Smooth muscle cell (in vitro differentiated cells): ENCODE measurements around the gene ADCY9. TPM values are rescaled to one million over a fixed set of nuclear protein-coding genes. Genes with fewer than 3 reads are reported as not detected.

Source experiments
- DNase-seq: peaks from one replicate; lab custom pipeline; 2025; ENCODE audit not compliant: unreplicated experiment; lab: John Stamatoyannopoulos, UW
- H2AFZ ChIP-seq: fragments of 200-600 bp; sonication (generic); 2 replicates; pipeline ENCODE4 v1.6.0; 2016; ENCODE audit warnings: antibody characterized with exemption, low read depth, mild to moderate bottlenecking
- H3F3A ChIP-seq: fragments of 200-600 bp; sonication (generic); 2 replicates; pipeline ENCODE4 v1.6.0; 2017; ENCODE audit warnings: antibody characterized with exemption, low read depth
- H3K27ac ChIP-seq: fragments of 200-600 bp; sonication (generic); 2 replicates; pipeline ENCODE4 v1.5.1; 2016; ENCODE audit warnings: low read depth, mild to moderate bottlenecking
- H3K27me3 ChIP-seq: fragments of 200-600 bp; sonication (generic); 2 replicates; pipeline ENCODE4 v1.6.1; 2016; ENCODE audit warnings: low read depth, mild to moderate bottlenecking
- H3K36me3 ChIP-seq: fragments of 200-600 bp; sonication (generic); 2 replicates; pipeline ENCODE4 v1.5.1; 2016; ENCODE audit warnings: low read depth
- H3K4me1 ChIP-seq: fragments of 200-600 bp; sonication (generic); 2 replicates; pipeline ENCODE4 v1.5.1; 2016; ENCODE audit warnings: low read depth
- H3K4me2 ChIP-seq: fragments of 200-600 bp; sonication (generic); 2 replicates; pipeline ENCODE4 v1.6.0; 2016; ENCODE audit warnings: mild to moderate bottlenecking
- H3K4me3 ChIP-seq: fragments of 200-600 bp; sonication (generic); 2 replicates; pipeline ENCODE4 v1.5.1; 2016; ENCODE audit warnings: mild to moderate bottlenecking
- H3K79me2 ChIP-seq: fragments of 200-600 bp; sonication (generic); 2 replicates; pipeline ENCODE4 v1.6.0; 2016; ENCODE audit warnings: low read depth, mild to moderate bottlenecking
- H3K9ac ChIP-seq: fragments of 200-600 bp; sonication (generic); 2 replicates; pipeline ENCODE4 v1.6.0; 2016; ENCODE audit warnings: low read depth
- H3K9me3 ChIP-seq: fragments of 200-600 bp; sonication (generic); replicated peaks from 2 replicates; pipeline ENCODE4 v1.5.1; 2016; ENCODE audit warnings: low read depth
- H4K20me1 ChIP-seq: fragments of 200-600 bp; sonication (generic); 2 replicates; pipeline ENCODE4 v1.6.0; 2016; ENCODE audit warnings: low read depth
- WGBS: methylation state at CpG from one replicate; pipeline ENCODE4 v1.1.7; 2016; ENCODE audit warnings: low lambda C conversion rate; 5-methylcytosine and 5-hydroxymethylcytosine counted together
- polyA plus RNA-seq: library from polyadenylated mRNA; unstranded; fragments of >200 nt; fragmentation: Nextera tagmentation; extraction: Ambion mirVana; gene quantifications from 2 replicates; pipeline ENCODE4 v1.2.1, GENCODE V29; 2016
- total RNA-seq: library from RNA; depleted of rRNA; stranded (reverse); fragments of >200 nt; gene quantifications from 2 replicates; pipeline ENCODE4 v1.2.3, GENCODE V29; 2014
- TF ChIP-seq, protein P1 (sequence below): fragments of 200-600 bp; sonication (generic); IDR thresholded peaks from 2 replicates; pipeline ENCODE4 v1.5.1; 2017; ENCODE audit warnings: borderline replicate concordance, mild to moderate bottlenecking, antibody characterized with exemption; ENCODE audit not compliant: insufficient read depth, poor library complexity, severe bottlenecking

Gene ADCY9
- total and polyA plus RNA-seq, 2 experiments from 2014 or later = 7.2 to 8.9 TPM

GRCh38 chr16:3999479-4000325 is 116.5 kb downstream of the ADCY9 start:
- Histone ChIP-seq H3K9ac (peak overlapping the region; percentile 13), H3K79me2 (no peaks in the 10 kb centered on the region), H3K27ac (peak overlapping the region; percentile 59), H3K4me1 (peaks cover 13% of the 10 kb centered on the region), H2AFZ (no peak overlapping the region), H3K9me3 (no peaks in the 10 kb centered on the region), H4K20me1 (no peaks in the 10 kb centered on the region), H3K4me2 (peak overlapping the region; percentile 46), H3F3A (no peaks in the 10 kb centered on the region), H3K4me3 (no peak overlapping the region), H3K36me3 (no peaks in the 10 kb centered on the region), H3K27me3 (no peaks in the 10 kb centered on the region)
- TF ChIP-seq, protein P1, sequence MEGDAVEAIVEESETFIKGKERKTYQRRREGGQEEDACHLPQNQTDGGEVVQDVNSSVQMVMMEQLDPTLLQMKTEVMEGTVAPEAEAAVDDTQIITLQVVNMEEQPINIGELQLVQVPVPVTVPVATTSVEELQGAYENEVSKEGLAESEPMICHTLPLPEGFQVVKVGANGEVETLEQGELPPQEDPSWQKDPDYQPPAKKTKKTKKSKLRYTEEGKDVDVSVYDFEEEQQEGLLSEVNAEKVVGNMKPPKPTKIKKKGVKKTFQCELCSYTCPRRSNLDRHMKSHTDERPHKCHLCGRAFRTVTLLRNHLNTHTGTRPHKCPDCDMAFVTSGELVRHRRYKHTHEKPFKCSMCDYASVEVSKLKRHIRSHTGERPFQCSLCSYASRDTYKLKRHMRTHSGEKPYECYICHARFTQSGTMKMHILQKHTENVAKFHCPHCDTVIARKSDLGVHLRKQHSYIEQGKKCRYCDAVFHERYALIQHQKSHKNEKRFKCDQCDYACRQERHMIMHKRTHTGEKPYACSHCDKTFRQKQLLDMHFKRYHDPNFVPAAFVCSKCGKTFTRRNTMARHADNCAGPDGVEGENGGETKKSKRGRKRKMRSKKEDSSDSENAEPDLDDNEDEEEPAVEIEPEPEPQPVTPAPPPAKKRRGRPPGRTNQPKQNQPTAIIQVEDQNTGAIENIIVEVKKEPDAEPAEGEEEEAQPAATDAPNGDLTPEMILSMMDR = no peak
- peak; percentile 23 for DNase-seq
- WGBS = 65% methylated on average over 20 of the region's 20 CpGs

DNA sequence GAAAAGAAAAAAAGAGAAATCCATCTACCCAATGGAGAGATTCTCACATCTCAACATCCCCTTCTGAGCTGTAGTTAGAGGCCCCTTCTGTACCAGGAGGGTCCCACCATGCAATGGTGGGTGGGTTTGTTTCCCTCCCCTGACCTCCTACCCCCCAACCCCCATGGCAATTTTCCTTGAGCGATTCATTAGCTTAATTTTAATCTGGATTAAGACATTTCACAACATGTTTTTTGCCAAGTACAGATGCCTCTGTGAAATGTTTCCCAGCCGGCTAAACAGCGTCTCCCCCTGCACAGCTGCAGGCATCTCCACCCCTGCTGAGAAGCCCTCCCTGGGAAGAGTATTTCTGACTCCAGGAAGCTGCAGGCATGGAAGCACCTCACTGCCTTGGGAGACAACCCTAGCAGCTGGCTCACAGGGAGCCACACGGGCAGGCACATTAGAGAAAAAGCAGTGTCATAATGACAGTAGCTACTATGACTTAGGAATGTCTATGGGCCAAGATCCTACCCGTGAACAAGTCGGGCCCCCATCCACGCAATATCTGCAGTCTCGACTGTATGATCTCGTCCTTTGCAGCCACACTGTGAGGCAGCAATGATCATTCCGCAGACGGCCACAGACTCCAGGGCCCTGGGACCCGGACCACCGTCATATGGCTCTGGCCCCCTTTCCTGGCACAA is 117.3 kb downstream of the ADCY9 start:
- peak overlapping the region; percentile 46 for H3K4me2 ChIP-seq
- no peaks in the 10 kb centered on the region for H4K20me1 ChIP-seq
- TF ChIP-seq, protein P1 = no peak
- peak overlapping the region; percentile 13 for H3K9ac ChIP-seq
- no peaks in the 10 kb centered on the region for H3K9me3 ChIP-seq
- no peaks in the 10 kb centered on the region for H3K27me3 ChIP-seq
- H3K4me1 ChIP-seq = peaks cover 13% of the 10 kb centered on the region
- DNase-seq = no peak
- H3K79me2 ChIP-seq = no peaks in the 10 kb centered on the region
- H3F3A ChIP-seq = no peaks in the 10 kb centered on the region
- no peaks in the 10 kb centered on the region for H3K36me3 ChIP-seq
- no peak overlapping the region for H2AFZ ChIP-seq
- peak overlapping the region; percentile 59 for H3K27ac ChIP-seq
- no peak overlapping the region for H3K4me3 ChIP-seq
- 63% methylated on average over 13 of the region's 13 CpGs for WGBS

DNA sequence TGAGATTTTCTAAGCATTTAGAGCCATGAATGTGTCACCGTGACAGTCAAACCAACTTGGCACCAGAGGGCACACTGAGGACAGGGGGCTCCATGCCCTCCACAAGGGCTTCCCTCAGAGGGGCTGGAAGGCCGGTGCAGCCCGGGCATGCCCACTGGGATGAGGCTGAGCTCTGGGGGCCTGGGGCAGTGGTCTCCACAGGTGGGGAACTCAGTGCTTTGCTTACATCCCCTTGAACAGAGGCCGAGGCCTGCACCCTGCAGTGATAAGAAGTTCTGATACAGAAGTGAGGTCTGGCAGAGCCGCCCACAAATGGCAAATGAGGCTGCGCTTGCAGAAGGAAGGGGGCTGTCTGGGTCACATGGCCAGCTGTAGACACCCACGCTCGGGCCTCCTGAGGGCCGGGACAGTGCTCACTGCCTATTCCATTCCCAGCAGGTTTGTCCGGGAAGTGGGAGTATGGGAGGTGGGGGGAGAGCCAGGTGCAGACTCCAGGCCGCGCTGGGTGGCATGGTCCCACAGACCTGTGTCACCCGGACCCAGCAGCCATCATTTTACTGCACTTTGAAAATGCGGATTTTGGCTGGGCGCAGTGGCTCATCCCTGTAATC is 118.9 kb downstream of the ADCY9 start:
- H3K4me2 ChIP-seq = no peak overlapping the region
- DNase-seq = no peak
- no peaks in the 10 kb centered on the region for H3K9me3 ChIP-seq
- no peaks in the 10 kb centered on the region for H3K36me3 ChIP-seq
- 84% methylated on average over 15 of the region's 15 CpGs for WGBS
- H4K20me1 ChIP-seq = no peaks in the 10 kb centered on the region
- no peak overlapping the region for H3K27ac ChIP-seq
- H3K9ac ChIP-seq = no peak overlapping the region
- no peaks in the 10 kb centered on the region for H3F3A ChIP-seq
- TF ChIP-seq, protein P1 = no peak
- no peak overlapping the region for H3K4me3 ChIP-seq
- no peaks in the 10 kb centered on the region for H3K79me2 ChIP-seq
- no peak overlapping the region for H2AFZ ChIP-seq
- no peaks in the 10 kb centered on the region for H3K27me3 ChIP-seq
- H3K4me1 ChIP-seq = peaks cover 13% of the 10 kb centered on the region
